ENCODE measurements around the gene BCAS3.

The BCAS3 gene

GRCh38 chr17:60724647-60725046 lies 47.0 kb downstream of the BCAS3 start:
- no peak for DNase-seq (ENCODE audit: low read depth)
- no peak for TF ChIP-seq CTCF (conservative IDR thresholded peaks at IDR 0.05; ENCODE audit: low read depth, low read length)

GRCh38 chr17:60729854-60730253 lies 52.2 kb downstream of the BCAS3 start:
- TF ChIP-seq CTCF (conservative IDR thresholded peaks at IDR 0.05; ENCODE audit: low read depth, low read length), result no peak
- DNase-seq (ENCODE audit: low read depth), result no peak
- no peak overlapping the region for H3K4me3 ChIP-seq (ENCODE audit: low read length)

More at GRCh38 chr17:60724647-60725046, 47.0 kb downstream of the BCAS3 start:
- no peak overlapping the region for H3K4me3 ChIP-seq (ENCODE audit: low read length)

GRCh38 chr17:60730273-60730672 lies 52.6 kb downstream of the BCAS3 start:
- no peak for TF ChIP-seq CTCF (conservative IDR thresholded peaks at IDR 0.05; ENCODE audit: low read depth, low read length)
- DNase-seq (ENCODE audit: low read depth), result no peak
- no peak overlapping the region for H3K4me3 ChIP-seq (ENCODE audit: low read length)

GRCh38 chr17:60738287-60738686 lies 60.6 kb downstream of the BCAS3 start:
- DNase-seq (ENCODE audit: low read depth), result no peak
- no peak for TF ChIP-seq CTCF (conservative IDR thresholded peaks at IDR 0.05; ENCODE audit: low read depth, low read length)
- no peak overlapping the region for H3K4me3 ChIP-seq (ENCODE audit: low read length)

- no peak for TF ChIP-seq CTCF (conservative IDR thresholded peaks at IDR 0.05; ENCODE audit: low read depth, low read length)
- DNase-seq (ENCODE audit: low read depth), result no peak
Measured at GRCh38 chr17:60740584-60740983, 62.9 kb downstream of the BCAS3 start.

GRCh38 chr17:60741031-60741430 lies 63.4 kb downstream of the BCAS3 start:
- TF ChIP-seq CTCF (conservative IDR thresholded peaks at IDR 0.05; ENCODE audit: low read depth, low read length), result no peak
- H3K4me3 ChIP-seq (ENCODE audit: low read length), result no peak overlapping the region
- no peak for DNase-seq (ENCODE audit: low read depth)

More at GRCh38 chr17:60740584-60740983, 62.9 kb downstream of the BCAS3 start:
- H3K4me3 ChIP-seq (ENCODE audit: low read length), result no peak overlapping the region

- TF ChIP-seq CTCF (conservative IDR thresholded peaks at IDR 0.05; ENCODE audit: low read depth, low read length), result no peak
- no peak for DNase-seq (ENCODE audit: low read depth)
- no peak overlapping the region for H3K4me3 ChIP-seq (ENCODE audit: low read length)
Measured at GRCh38 chr17:60743282-60743681, 65.6 kb downstream of the BCAS3 start.
